Astrocyte (in vitro differentiated cells and primary cell): ENCODE results near the gene GIPC1. TPM values are rescaled to one million over a fixed set of nuclear protein-coding genes. Genes with fewer than 3 reads are reported as not detected.

ENCODE experiments used
- DNase-seq: peaks from one replicate; pipeline ENCODE4 v3.0.0-alpha.2; 2010; ENCODE audit warnings: low read depth
- FAIRE-seq: peaks from 2 replicates; lab custom pipeline; 2011; peaks lifted over from hg19 to GRCh38; lab: Jason Lieb, UNC
- H2AFZ ChIP-seq: 2 replicates; pipeline ENCODE4 v1.6.0; 2012; ENCODE audit warnings: low read depth, low read length, inconsistent platforms
- H3K27ac ChIP-seq: 2 replicates; pipeline ENCODE4 v1.5.1; 2011; ENCODE audit warnings: low read depth, low read length, inconsistent platforms
- H3K27me3 ChIP-seq: 2 replicates; pipeline ENCODE4 v1.6.0; 2011; ENCODE audit warnings: low read length, inconsistent platforms; ENCODE audit not compliant: insufficient read depth
- H3K36me3 ChIP-seq: 2 replicates; pipeline ENCODE4 v1.5.1; 2011; ENCODE audit warnings: low read length, inconsistent platforms; ENCODE audit not compliant: insufficient read depth
- H3K4me1 ChIP-seq: 2 replicates; pipeline ENCODE4 v1.5.1; 2011; ENCODE audit warnings: low read length, inconsistent platforms; ENCODE audit not compliant: insufficient read depth
- H3K4me2 ChIP-seq: 2 replicates; pipeline ENCODE4 v1.6.0; 2012; ENCODE audit warnings: low read length, inconsistent platforms
- H3K4me3 ChIP-seq: 2 replicates; pipeline ENCODE4 v1.5.1; 2011; ENCODE audit warnings: low read depth, mild to moderate bottlenecking, low read length, inconsistent platforms; ENCODE audit not compliant: insufficient read depth
- H3K79me2 ChIP-seq: 2 replicates; pipeline ENCODE4 v1.6.0; 2012; ENCODE audit warnings: mild to moderate bottlenecking, low read length, inconsistent platforms; ENCODE audit not compliant: insufficient read depth
- H3K9ac ChIP-seq: 2 replicates; pipeline ENCODE4 v1.6.0; 2012; ENCODE audit warnings: mild to moderate bottlenecking, low read length, inconsistent platforms
- H3K9me3 ChIP-seq: 2 replicates; pipeline ENCODE4 v1.5.1; 2012; ENCODE audit warnings: low read depth, mild to moderate bottlenecking, low read length, inconsistent platforms; ENCODE audit not compliant: insufficient read depth
- H4K20me1 ChIP-seq: 2 replicates; pipeline ENCODE4 v1.6.0; 2012; ENCODE audit warnings: low read length, inconsistent platforms; ENCODE audit not compliant: insufficient read depth
- H3K27ac Mint-ChIP-seq: one replicate; pipeline ENCODE4 v1.8.0; 2021; ENCODE audit warnings: mild to moderate bottlenecking, mixed read lengths; ENCODE audit not compliant: unreplicated experiment
- H3K27me3 Mint-ChIP-seq: one replicate; pipeline ENCODE4 v1.8.0; 2021; ENCODE audit warnings: low read depth, mixed read lengths; ENCODE audit not compliant: unreplicated experiment
- H3K36me3 Mint-ChIP-seq: one replicate; pipeline ENCODE4 v1.8.0; 2021; ENCODE audit warnings: low read depth, mixed read lengths; ENCODE audit not compliant: unreplicated experiment
- H3K4me1 Mint-ChIP-seq: one replicate; pipeline ENCODE4 v1.8.0; 2021; ENCODE audit warnings: low read depth, mixed read lengths; ENCODE audit not compliant: unreplicated experiment
- H3K4me3 Mint-ChIP-seq: one replicate; pipeline ENCODE4 v1.8.0; 2021; ENCODE audit warnings: mild to moderate bottlenecking, moderate library complexity, mixed read lengths; ENCODE audit not compliant: unreplicated experiment
- H3K9me3 Mint-ChIP-seq: one replicate; pipeline ENCODE4 v1.8.0; 2021; ENCODE audit warnings: mild to moderate bottlenecking, mixed read lengths; ENCODE audit not compliant: unreplicated experiment
- EZH2 ChIP-seq: IDR thresholded peaks from 2 replicates; pipeline ENCODE4 v1.6.1; 2012; ENCODE audit warnings: mild to moderate bottlenecking, low read length, inconsistent platforms; ENCODE audit not compliant: insufficient read depth
- total RNA-seq: library from RNA; stranded (reverse); gene quantifications from 2 replicates; pipeline ENCODE4 v1.2.1, GENCODE V29; 2021
- TF ChIP-seq, protein P1 (sequence below): IDR thresholded peaks from 2 replicates; pipeline ENCODE4 v1.5.1; 2011; ENCODE audit warnings: low read depth, mild to moderate bottlenecking, inconsistent platforms, low read length, moderate library complexity; ENCODE audit not compliant: insufficient read depth

The GIPC1 gene
- total RNA-seq, 1 donor from 2014 or later = 169 TPM

GRCh38 chr19:14433554-14434501 is 62.1 kb downstream of the GIPC1 start:
- Histone ChIP-seq H3K79me2 (peaks cover 15% of the 10 kb centered on the region), H3K27ac (no peak overlapping the region), H3K4me2 (peak overlapping the region; percentile 82), H4K20me1 (peaks cover 14% of the 10 kb centered on the region), H3K36me3 (no peaks in the 10 kb centered on the region), H3K9ac (peak overlapping the region; percentile 76), H3K27me3 (peaks cover 3% of the 10 kb centered on the region), H3K4me3 (peak overlapping the region; percentile 51), H3K9me3 (no peaks in the 10 kb centered on the region), H2AFZ (peak overlapping the region; percentile 59), H3K4me1 (peaks cover 16% of the 10 kb centered on the region)
- DNase-seq = no peak
- Mint-ChIP-seq H3K4me3 (peak overlapping the region; percentile 76), H3K27me3 (peaks cover 10% of the 10 kb centered on the region), H3K9me3 (no peaks in the 10 kb centered on the region), H3K4me1 (peaks cover 2% of the 10 kb centered on the region), H3K27ac (no peak overlapping the region), H3K36me3 (peaks cover 1% of the 10 kb centered on the region)
- FAIRE-seq = no peak
- TF ChIP-seq, protein P1, sequence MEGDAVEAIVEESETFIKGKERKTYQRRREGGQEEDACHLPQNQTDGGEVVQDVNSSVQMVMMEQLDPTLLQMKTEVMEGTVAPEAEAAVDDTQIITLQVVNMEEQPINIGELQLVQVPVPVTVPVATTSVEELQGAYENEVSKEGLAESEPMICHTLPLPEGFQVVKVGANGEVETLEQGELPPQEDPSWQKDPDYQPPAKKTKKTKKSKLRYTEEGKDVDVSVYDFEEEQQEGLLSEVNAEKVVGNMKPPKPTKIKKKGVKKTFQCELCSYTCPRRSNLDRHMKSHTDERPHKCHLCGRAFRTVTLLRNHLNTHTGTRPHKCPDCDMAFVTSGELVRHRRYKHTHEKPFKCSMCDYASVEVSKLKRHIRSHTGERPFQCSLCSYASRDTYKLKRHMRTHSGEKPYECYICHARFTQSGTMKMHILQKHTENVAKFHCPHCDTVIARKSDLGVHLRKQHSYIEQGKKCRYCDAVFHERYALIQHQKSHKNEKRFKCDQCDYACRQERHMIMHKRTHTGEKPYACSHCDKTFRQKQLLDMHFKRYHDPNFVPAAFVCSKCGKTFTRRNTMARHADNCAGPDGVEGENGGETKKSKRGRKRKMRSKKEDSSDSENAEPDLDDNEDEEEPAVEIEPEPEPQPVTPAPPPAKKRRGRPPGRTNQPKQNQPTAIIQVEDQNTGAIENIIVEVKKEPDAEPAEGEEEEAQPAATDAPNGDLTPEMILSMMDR = no peak
- no peak for TF ChIP-seq EZH2

DNA sequence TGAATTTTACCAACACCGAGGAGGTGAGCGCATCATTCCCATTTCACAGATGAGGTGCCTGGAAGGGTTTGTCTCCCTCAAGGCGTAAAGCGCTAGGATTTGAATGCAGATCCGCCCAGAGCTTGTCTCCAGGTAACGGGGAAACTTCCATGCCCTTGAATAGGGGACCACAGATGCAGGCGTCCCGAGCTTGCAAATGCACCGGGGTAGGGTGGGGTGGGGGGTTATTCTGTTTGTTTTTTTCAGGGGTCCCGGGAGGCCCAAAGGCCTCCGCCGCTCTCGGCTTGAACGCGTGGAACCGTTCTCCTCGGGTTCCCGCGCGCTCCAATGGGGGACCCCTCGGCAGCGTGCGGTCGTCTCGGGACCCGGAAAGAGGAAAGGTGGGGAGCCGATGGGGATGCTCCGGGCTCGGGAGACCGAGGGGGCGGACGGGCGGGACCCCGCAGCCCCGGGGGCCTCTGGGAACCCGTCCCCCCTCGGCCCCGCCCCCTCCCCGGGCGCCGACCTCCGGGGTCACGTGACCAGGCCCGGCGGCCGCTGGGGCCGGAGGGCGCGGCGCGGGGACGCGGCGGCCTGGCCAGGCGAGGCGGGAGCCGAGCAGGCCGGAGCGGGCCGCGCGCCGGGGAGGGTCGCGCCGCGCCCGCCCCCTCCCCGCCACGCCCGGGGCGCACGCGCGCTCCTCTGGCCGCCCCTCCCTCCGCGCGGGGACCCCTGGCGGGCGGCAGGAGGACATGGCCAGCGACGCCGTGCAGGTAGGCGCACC is 63.0 kb downstream of the GIPC1 start, which contains the start of gene PKN1:
Gene PKN1 (plus strand): TSS at position 516 of the 763 bp plus-strand sequence. CDS start 216 bp downstream, at position 732.
- H2AFZ ChIP-seq = peak within 1 kb of the TSS; percentile 59
- H3K36me3 ChIP-seq = no peaks in the 10 kb centered on the region
- H3K9ac ChIP-seq = peak within 1 kb of the TSS; percentile 76
- Mint-ChIP-seq H3K36me3 (peaks cover 1% of the 10 kb centered on the region), H3K9me3 (no peaks in the 10 kb centered on the region), H3K27me3 (peaks cover 10% of the 10 kb centered on the region), H3K4me1 (peaks cover 2% of the 10 kb centered on the region), H3K4me3 (peak within 1 kb of the TSS; percentile 87), H3K27ac (peak within 1 kb of the TSS; percentile 58)
- peaks cover 3% of the 10 kb centered on the region for H3K27me3 ChIP-seq
- FAIRE-seq = no peak
- H3K4me2 ChIP-seq = peak within 1 kb of the TSS; percentile 82
- peaks cover 16% of the 10 kb centered on the region for H3K4me1 ChIP-seq
- H3K9me3 ChIP-seq = no peaks in the 10 kb centered on the region
- H3K4me3 ChIP-seq = peak within 1 kb of the TSS; percentile 57
- peaks cover 14% of the 10 kb centered on the region for H3K79me2 ChIP-seq
- TF ChIP-seq, protein P1 = no peak
- TF ChIP-seq EZH2 = no peak
- no peak for DNase-seq
- peaks cover 14% of the 10 kb centered on the region for H4K20me1 ChIP-seq
- no peak within 1 kb of the TSS for H3K27ac ChIP-seq
